Activated CD4-positive, alpha-beta T cell treated with anti-CD3 and anti-CD28 coated beads for 36 hours (primary cell): Measurements from ENCODE around the gene TRMT11. TPM values are rescaled to one million over a fixed set of nuclear protein-coding genes. Genes with fewer than 3 reads are reported as not detected.
"Not testable (repeated sequence)": the region's sequence is repeated elsewhere in the genome, so short reads cannot be mapped to it uniquely, and the experiment has no call there.

Experiments
- ATAC-seq: fragments of 200-7000 bp; cut with Tn5 transposase; one replicate; pipeline ENCODE4 v1.10.0; 2021; ENCODE audit warnings: mild to moderate bottlenecking, moderate library complexity
- CTCF ChIA-PET: fragments of 350-600 bp; sonication (Branson Sonifier 250); formaldehyde crosslinking; loops from one replicate; lab custom pipeline; 2021; ENCODE audit warnings: antibody characterized with exemption; lab: Charles Lee
- POLR2A ChIA-PET: fragments of 350-600 bp; sonication (Branson Sonifier 250); formaldehyde crosslinking; loops from one replicate; lab custom pipeline; 2021; ENCODE audit warnings: antibody characterized with exemption, inconsistent platforms; lab: Charles Lee
- DNase-seq: peaks from one replicate; pipeline ENCODE4 v3.0.0-alpha.2; 2020
- H3K27ac Mint-ChIP-seq: one replicate; pipeline ENCODE4 v1.8.0; 2021; ENCODE audit warnings: mixed read lengths
- H3K27me3 Mint-ChIP-seq: one replicate; pipeline ENCODE4 v1.8.0; 2021; ENCODE audit warnings: mixed read lengths
- H3K36me3 Mint-ChIP-seq: one replicate; pipeline ENCODE4 v1.8.0; 2021; ENCODE audit warnings: low read depth, mixed read lengths
- H3K4me1 Mint-ChIP-seq: one replicate; pipeline ENCODE4 v1.8.0; 2021; ENCODE audit warnings: mixed read lengths
- H3K4me3 Mint-ChIP-seq: one replicate; pipeline ENCODE4 v1.8.0; 2021; ENCODE audit warnings: mild to moderate bottlenecking, moderate library complexity, mixed read lengths
- H3K9me3 Mint-ChIP-seq: one replicate; pipeline ENCODE4 v1.8.0; 2021; ENCODE audit warnings: low read depth, mixed read lengths
- intact Hi-C, 2 experiments: fragments of 100-400 bp; cut with DNase I in 1 of 2; cut with micrococcal nuclease in 1 of 2; formaldehyde crosslinking; loops; one replicate each; pipeline versions ENCODE4 v1.14.2 to v1.15.1; 2022 to 2024; cut with DNase I, micrococcal nuclease
- total RNA-seq, 2 experiments: library from RNA; stranded (reverse); gene quantifications; one replicate each; pipeline ENCODE4 v1.2.3, GENCODE V29; 2021

Gene TRMT11
- total RNA-seq, 2 experiments from 2014 or later, result 33.4 to 40.5 TPM

- peaks cover 38% of the 10 kb centered on the region for H3K36me3 Mint-ChIP-seq
- intact Hi-C loops, result no loop called here
- no peaks in the 10 kb centered on the region for H3K4me1 Mint-ChIP-seq
- ChIA-PET CTCF (interaction anchor here (0.8 kb wide), 1 partner anchor 11 kb away, joined by 3 read pairs; no protein-coding TSS in a partner anchor), POLR2A (no interaction called here)
- no peaks in the 10 kb centered on the region for H3K27me3 Mint-ChIP-seq
- no peak for DNase-seq
- no peak overlapping the region for H3K4me3 Mint-ChIP-seq
- no peaks in the 10 kb centered on the region for H3K9me3 Mint-ChIP-seq
- no peak overlapping the region for H3K27ac Mint-ChIP-seq
- ATAC-seq, result no peak
Measured at GRCh38 chr6:126020305-126021050, 34.1 kb downstream of the TRMT11 start.

GRCh38 chr6:126023474-126023873 lies 37.1 kb downstream of the TRMT11 start:
- H3K27me3 Mint-ChIP-seq, POLR2A ChIA-PET, intact Hi-C loops: not testable (repeated sequence)

GRCh38 chr6:126026001-126026400 lies 39.7 kb downstream of the TRMT11 start:
- ATAC-seq, result no peak

More at GRCh38 chr6:126023474-126023873, 37.1 kb downstream of the TRMT11 start:
- peaks cover 38% of the 10 kb centered on the region for H3K36me3 Mint-ChIP-seq
- H3K4me1 Mint-ChIP-seq, ATAC-seq, H3K9me3 Mint-ChIP-seq, DNase-seq, H3K4me3 Mint-ChIP-seq, H3K27ac Mint-ChIP-seq: not testable (repeated sequence)
- CTCF ChIA-PET, result interaction anchor here (0.7 kb wide), 1 partner anchor 326 kb away, joined by 3 read pairs; no protein-coding TSS in a partner anchor

GRCh38 chr6:126027601-126028000 lies 41.3 kb downstream of the TRMT11 start:
- ChIA-PET POLR2A (no interaction called here), CTCF (interaction anchor here (0.5 to 0.7 kb wide), 2 partner anchors 14 to 524 kb away, joined by 3 read pairs; no protein-coding TSS in a partner anchor)
- peaks cover 29% of the 10 kb centered on the region for H3K36me3 Mint-ChIP-seq
- no peaks in the 10 kb centered on the region for H3K27me3 Mint-ChIP-seq
- H3K27ac Mint-ChIP-seq, result no peak overlapping the region
- DNase-seq (no peak), ATAC-seq (no peak)
- H3K9me3 Mint-ChIP-seq, result no peaks in the 10 kb centered on the region
- H3K4me1 Mint-ChIP-seq, result no peaks in the 10 kb centered on the region
- H3K4me3 Mint-ChIP-seq, result no peak overlapping the region
- intact Hi-C loops, result no loop called here

More at GRCh38 chr6:126026001-126026400, 39.7 kb downstream of the TRMT11 start:
- no peaks in the 10 kb centered on the region for H3K4me1 Mint-ChIP-seq
- no peak for DNase-seq
- peaks cover 32% of the 10 kb centered on the region for H3K36me3 Mint-ChIP-seq
- H3K27ac Mint-ChIP-seq, result no peak overlapping the region
- intact Hi-C loops, result no loop called here
- no peaks in the 10 kb centered on the region for H3K9me3 Mint-ChIP-seq
- H3K4me3 Mint-ChIP-seq, result no peak overlapping the region
- no peaks in the 10 kb centered on the region for H3K27me3 Mint-ChIP-seq
- ChIA-PET POLR2A (no interaction called here), CTCF (no interaction called here)

- CTCF ChIA-PET, result interaction anchor here (1.3 kb wide), 1 partner anchor 18 kb away, joined by 3 read pairs; no protein-coding TSS in a partner anchor
- intact Hi-C loops, result loop anchor here in 1 of 2 experiments (10.0 kb wide), 1 partner anchor 625 kb away; no protein-coding TSS in a partner anchor
- Mint-ChIP-seq H3K36me3 (peaks cover 33% of the 10 kb centered on the region), H3K4me1 (no peaks in the 10 kb centered on the region), H3K9me3 (no peaks in the 10 kb centered on the region), H3K27me3 (no peaks in the 10 kb centered on the region), H3K4me3 (no peak overlapping the region), H3K27ac (no peak overlapping the region)
- POLR2A ChIA-PET, result no interaction called here
- DNase-seq (no peak), ATAC-seq (no peak)
Measured at GRCh38 chr6:126030045-126030444, 43.7 kb downstream of the TRMT11 start.

- H3K9me3 Mint-ChIP-seq, result no peaks in the 10 kb centered on the region
- no peak for DNase-seq
- CTCF ChIA-PET, result interaction anchor here (1.2 kb wide), 1 partner anchor 19 kb away, joined by 3 read pairs; no protein-coding TSS in a partner anchor
- H3K27ac Mint-ChIP-seq, result no peak overlapping the region
- ATAC-seq, result peak; percentile 55
- intact Hi-C loops, result loop anchor here in 1 of 2 experiments (10.0 kb wide), 1 partner anchor 621 kb away; no protein-coding TSS in a partner anchor
- POLR2A ChIA-PET, result interaction anchor here (0.6 kb wide), 1 partner anchor 1281 kb away, joined by 11 read pairs; no protein-coding TSS in a partner anchor
- H3K36me3 Mint-ChIP-seq, result peaks cover 40% of the 10 kb centered on the region
- H3K4me3 Mint-ChIP-seq, result no peak overlapping the region
- H3K27me3 Mint-ChIP-seq, result no peaks in the 10 kb centered on the region
- H3K4me1 Mint-ChIP-seq, result no peaks in the 10 kb centered on the region
Measured at GRCh38 chr6:126033696-126034095, 47.4 kb downstream of the TRMT11 start.

- no peak for DNase-seq
- CTCF ChIA-PET, result interaction anchor here (1.2 kb wide), 1 partner anchor 18 kb away, joined by 3 read pairs; no protein-coding TSS in a partner anchor
- POLR2A ChIA-PET, result interaction anchor here (0.6 kb wide), 1 partner anchor 1280 kb away, joined by 11 read pairs; no protein-coding TSS in a partner anchor
- no peaks in the 10 kb centered on the region for H3K9me3 Mint-ChIP-seq
- H3K27me3 Mint-ChIP-seq, result no peaks in the 10 kb centered on the region
- ATAC-seq, result no peak
- H3K36me3 Mint-ChIP-seq, result peaks cover 39% of the 10 kb centered on the region
- H3K27ac Mint-ChIP-seq, result no peak overlapping the region
- H3K4me3 Mint-ChIP-seq, result no peak overlapping the region
- H3K4me1 Mint-ChIP-seq, result no peaks in the 10 kb centered on the region
- intact Hi-C loops, result loop anchor here in 1 of 2 experiments (10.0 kb wide), 1 partner anchor 620 kb away; no protein-coding TSS in a partner anchor
Measured at GRCh38 chr6:126034656-126035055, 48.3 kb downstream of the TRMT11 start.

- H3K9me3 Mint-ChIP-seq, result no peaks in the 10 kb centered on the region
- no peak overlapping the region for H3K4me3 Mint-ChIP-seq
- H3K27me3 Mint-ChIP-seq, result no peaks in the 10 kb centered on the region
- H3K36me3 Mint-ChIP-seq, result peaks cover 42% of the 10 kb centered on the region
- H3K4me1 Mint-ChIP-seq, result no peaks in the 10 kb centered on the region
- DNase-seq, result no peak
- no peak overlapping the region for H3K27ac Mint-ChIP-seq
- no peak for ATAC-seq
- intact Hi-C loops, result loop anchor here in 1 of 2 experiments (10.0 kb wide), 1 partner anchor 619 kb away; no protein-coding TSS in a partner anchor
- ChIA-PET POLR2A (no interaction called here), CTCF (interaction anchor here (0.5 to 1.4 kb wide), 4 partner anchors 20 to 131 kb away, joined by 3 read pairs; no protein-coding TSS in a partner anchor)
Measured at GRCh38 chr6:126035764-126036163, 49.4 kb downstream of the TRMT11 start.

- H3K36me3 Mint-ChIP-seq, result peaks cover 57% of the 10 kb centered on the region
- no peak overlapping the region for H3K27ac Mint-ChIP-seq
- no peak for ATAC-seq
- ChIA-PET CTCF (no interaction called here), POLR2A (no interaction called here)
- H3K9me3 Mint-ChIP-seq, result peaks cover 5% of the 10 kb centered on the region
- no peak overlapping the region for H3K4me3 Mint-ChIP-seq
- no peak for DNase-seq
- no peaks in the 10 kb centered on the region for H3K27me3 Mint-ChIP-seq
- intact Hi-C loops, result loop anchor here in 1 of 2 experiments (10.0 kb wide), 1 partner anchor 617 kb away; no protein-coding TSS in a partner anchor
- H3K4me1 Mint-ChIP-seq, result no peaks in the 10 kb centered on the region
Measured at GRCh38 chr6:126038234-126038633, 51.9 kb downstream of the TRMT11 start.

GRCh38 chr6:126039284-126039683 lies 52.9 kb downstream of the TRMT11 start:
- Mint-ChIP-seq H3K4me3 (no peak overlapping the region), H3K9me3 (peaks cover 6% of the 10 kb centered on the region), H3K27ac (no peak overlapping the region), H3K4me1 (no peaks in the 10 kb centered on the region), H3K36me3 (peaks cover 53% of the 10 kb centered on the region), H3K27me3 (no peaks in the 10 kb centered on the region)
- POLR2A ChIA-PET, result no interaction called here
- no peak for ATAC-seq
- CTCF ChIA-PET, result no interaction called here
- no peak for DNase-seq
- intact Hi-C loops, result loop anchor here in 1 of 2 experiments (10.0 kb wide), 1 partner anchor 616 kb away; no protein-coding TSS in a partner anchor

- ATAC-seq, result no peak
- CTCF ChIA-PET, result no interaction called here
- no peaks in the 10 kb centered on the region for H3K27me3 Mint-ChIP-seq
- DNase-seq, result no peak
- H3K36me3 Mint-ChIP-seq, result peaks cover 57% of the 10 kb centered on the region
- peaks cover 9% of the 10 kb centered on the region for H3K9me3 Mint-ChIP-seq
- no peak overlapping the region for H3K4me3 Mint-ChIP-seq
- no peaks in the 10 kb centered on the region for H3K4me1 Mint-ChIP-seq
- intact Hi-C loops, result no loop called here
- no peak overlapping the region for H3K27ac Mint-ChIP-seq
- POLR2A ChIA-PET, result no interaction called here
Measured at GRCh38 chr6:126040394-126040793, 54.1 kb downstream of the TRMT11 start.
